HG03575 (cell line): Measurements from ENCODE around the gene IRF2.

Experiments used
- ATAC-seq: cut with Tn5 transposase; IDR thresholded peaks from one replicate; pipeline ENCODE4 v1.9.1; 2021; ENCODE audit not compliant: unreplicated experiment, insufficient number of reproducible peaks, low FRiP score; ENCODE audit errors: extremely low read depth

The IRF2 gene

GRCh38 chr4:184476695-184477094 is 2.3 kb upstream of the IRF2 start:
- no peak for ATAC-seq

- no peak for ATAC-seq
Observed at GRCh38 chr4:184475498-184475897, 1.1 kb upstream of the IRF2 start.

GRCh38 chr4:184475096-184475461 is 729 bp upstream of the IRF2 start:
- ATAC-seq: no peak

GRCh38 chr4:184473499-184474262 is 669 bp downstream of the IRF2 start:
- ATAC-seq: no peak

- ATAC-seq: no peak
Observed at GRCh38 chr4:184472614-184473498, 1.5 kb downstream of the IRF2 start.

GRCh38 chr4:184471881-184472613 is 2.3 kb downstream of the IRF2 start:
- ATAC-seq: no peak

- ATAC-seq: no peak
Observed at GRCh38 chr4:184470785-184471110, 3.6 kb downstream of the IRF2 start.

GRCh38 chr4:184466634-184467033 is 7.7 kb downstream of the IRF2 start:
- ATAC-seq: no peak

- no peak for ATAC-seq
Observed at GRCh38 chr4:184464759-184465454, 9.4 kb downstream of the IRF2 start.

GRCh38 chr4:184463856-184464255 is 10.5 kb downstream of the IRF2 start:
- no peak for ATAC-seq

- no peak for ATAC-seq
Observed at GRCh38 chr4:184463158-184463557, 11.2 kb downstream of the IRF2 start.

GRCh38 chr4:184462724-184463123 is 11.6 kb downstream of the IRF2 start:
- no peak for ATAC-seq

GRCh38 chr4:184461711-184462441 is 12.5 kb downstream of the IRF2 start:
- ATAC-seq: no peak

GRCh38 chr4:184460499-184461285 is 13.7 kb downstream of the IRF2 start:
- no peak for ATAC-seq

- no peak for ATAC-seq
Observed at GRCh38 chr4:184459413-184459812, 14.9 kb downstream of the IRF2 start.

- no peak for ATAC-seq
Observed at GRCh38 chr4:184457535-184458249, 16.7 kb downstream of the IRF2 start.

- no peak for ATAC-seq
Observed at GRCh38 chr4:184456337-184456736, 18.0 kb downstream of the IRF2 start.
